GOT3 (cell line): ENCODE results near the gene EGLN1.
"Not testable (repeated sequence)": the region's sequence is repeated elsewhere in the genome, so short reads cannot be mapped to it uniquely, and the experiment has no call there.

ENCODE experiments used
- DNase-seq: peaks from one replicate; lab custom pipeline; 2025; ENCODE audit warnings: mixed read lengths; lab: John Stamatoyannopoulos, UW

The EGLN1 gene

DNA sequence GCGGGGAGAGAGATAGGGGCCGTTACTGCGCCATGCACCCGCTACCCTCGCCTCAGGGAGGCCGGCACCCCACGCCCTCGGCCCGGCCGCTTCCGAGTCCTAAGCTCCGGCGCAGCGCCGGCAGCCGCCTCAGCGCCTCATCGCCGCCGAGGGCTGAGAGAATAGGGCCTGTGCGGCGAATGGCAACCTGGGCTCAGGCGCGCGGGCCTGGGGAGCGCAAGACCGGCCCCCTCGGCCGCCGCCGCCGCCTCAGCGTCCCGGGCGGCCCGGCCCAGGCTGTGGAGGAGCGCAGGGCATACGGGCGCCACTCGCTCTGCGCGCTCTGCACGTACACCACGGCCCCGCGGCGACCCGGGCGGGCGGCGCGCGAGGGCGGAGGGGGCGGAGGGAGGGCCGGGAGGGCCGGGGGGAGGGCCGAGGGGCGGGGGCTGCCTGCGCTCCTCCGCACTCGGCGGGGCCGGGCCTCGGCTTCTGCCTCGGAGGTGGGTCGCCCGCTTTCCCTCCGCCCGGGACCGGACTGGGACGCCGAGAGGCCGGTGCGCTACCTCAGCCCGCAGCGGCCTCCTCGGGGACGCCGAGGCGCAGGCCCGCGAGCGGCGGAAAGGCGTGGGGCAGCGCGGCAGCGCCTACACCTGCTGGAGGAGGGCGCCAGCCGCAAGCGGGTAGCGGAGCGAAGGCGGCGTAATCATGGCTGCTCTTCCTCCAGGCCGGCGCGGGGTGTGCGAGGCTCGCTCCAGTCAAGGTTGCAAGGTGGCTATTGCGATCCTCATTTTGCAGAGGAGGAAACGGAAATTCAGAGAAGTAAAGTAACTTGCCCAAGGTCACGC is at the start of gene EGLN1:
Gene EGLN1, minus strand, starts transcription at position 317 of the 827 bp plus-strand sequence. CDS start 399 bp downstream, outside the sequence.
- peak; percentile 67 for DNase-seq

DNA sequence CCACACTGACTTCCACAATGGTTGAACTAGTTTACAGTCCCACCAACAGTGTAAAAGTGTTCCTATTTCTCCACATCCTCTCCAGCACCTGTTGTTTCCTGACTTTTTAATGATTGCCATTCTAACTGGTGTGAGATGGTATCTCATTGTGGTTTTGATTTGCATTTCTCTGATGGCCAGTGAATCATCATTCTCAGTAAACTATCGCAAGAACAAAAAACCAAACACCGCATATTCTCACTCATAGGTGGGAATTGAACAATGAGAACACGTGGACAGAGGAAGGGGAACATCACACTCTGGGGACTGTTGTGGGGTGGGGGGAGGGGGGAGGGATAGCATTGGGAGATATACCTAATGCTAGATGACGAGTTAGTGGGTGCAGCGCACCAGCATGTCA is 49.4 kb upstream of the EGLN1 start:
- not testable (repeated sequence) for DNase-seq

DNA sequence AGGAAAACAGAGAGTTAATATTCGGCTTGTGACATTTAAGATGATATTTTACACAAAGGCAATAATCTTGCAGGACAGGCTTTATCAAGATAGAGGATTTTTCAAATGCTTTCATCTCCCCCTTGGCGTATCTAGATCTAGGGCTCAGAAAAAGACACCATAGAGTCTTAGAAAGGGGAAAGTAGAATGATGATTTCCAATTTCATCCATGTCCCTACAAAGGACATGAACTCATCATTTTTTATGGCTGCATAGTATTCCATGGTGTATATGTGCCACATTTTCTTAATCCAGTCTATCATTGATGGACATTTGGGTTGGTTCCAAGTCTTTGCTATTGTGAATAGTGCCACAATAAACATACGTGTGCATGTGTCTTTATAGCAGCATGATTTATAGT is 48.9 kb upstream of the EGLN1 start:
- not testable (repeated sequence) for DNase-seq

DNA sequence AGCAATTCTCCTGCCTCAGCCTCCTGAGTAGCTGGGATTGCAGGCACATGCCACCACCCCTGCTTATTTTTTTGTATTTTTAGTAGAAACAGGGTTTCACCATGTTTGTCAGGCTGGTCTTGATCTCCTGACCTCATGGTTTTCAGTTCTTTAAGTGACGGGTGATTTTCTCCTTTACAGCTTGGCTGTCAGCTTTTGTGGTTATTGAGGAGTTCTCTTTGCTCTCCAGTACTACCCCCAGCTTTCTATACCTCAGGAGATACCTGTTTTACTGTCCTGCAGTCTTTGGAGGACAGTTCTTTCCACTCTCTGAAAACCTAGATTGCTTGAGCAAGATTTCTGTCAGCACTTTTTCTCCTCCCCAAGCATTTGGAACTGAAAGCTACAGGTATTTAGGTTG is 45.9 kb upstream of the EGLN1 start:
- no peak for DNase-seq

DNA sequence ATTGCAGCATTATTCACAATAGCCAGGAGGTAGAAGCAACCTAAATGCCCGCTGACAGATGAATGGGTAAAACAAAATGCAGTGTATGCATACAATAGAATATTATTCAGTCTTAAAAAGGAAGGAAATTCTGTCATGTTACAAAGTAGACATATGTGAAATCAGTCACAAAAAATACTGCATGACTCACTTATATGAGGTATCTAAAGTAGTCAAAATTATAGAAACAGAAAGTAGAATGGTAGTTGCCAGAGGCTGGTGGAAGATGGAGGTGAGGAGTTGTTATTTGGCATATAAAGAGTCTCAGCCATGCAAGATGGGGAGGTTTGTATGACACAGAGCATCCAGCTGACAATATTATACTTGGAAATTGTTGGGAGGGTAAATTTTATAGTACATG is 43.0 kb upstream of the EGLN1 start:
- no peak for DNase-seq

DNA sequence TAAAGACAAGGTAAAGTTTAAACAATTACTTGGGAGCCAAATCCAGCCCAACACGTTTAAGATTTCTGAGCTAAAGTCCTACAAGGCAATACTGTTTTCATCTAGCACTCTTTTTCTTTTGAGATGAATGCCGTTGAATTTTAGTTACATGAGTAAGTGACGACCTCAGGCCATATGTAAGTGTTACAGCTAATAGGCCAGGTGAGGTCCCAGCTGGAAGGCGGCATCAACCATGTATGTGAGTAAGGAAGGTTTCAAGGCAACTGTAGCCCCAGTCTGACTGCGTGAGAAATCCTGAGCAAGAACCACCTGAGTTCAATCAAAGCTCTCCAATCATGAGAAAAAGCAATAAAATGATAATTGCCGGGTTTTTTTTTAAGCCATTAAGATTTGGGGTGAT is 41.5 kb upstream of the EGLN1 start:
- DNase-seq: no peak

DNA sequence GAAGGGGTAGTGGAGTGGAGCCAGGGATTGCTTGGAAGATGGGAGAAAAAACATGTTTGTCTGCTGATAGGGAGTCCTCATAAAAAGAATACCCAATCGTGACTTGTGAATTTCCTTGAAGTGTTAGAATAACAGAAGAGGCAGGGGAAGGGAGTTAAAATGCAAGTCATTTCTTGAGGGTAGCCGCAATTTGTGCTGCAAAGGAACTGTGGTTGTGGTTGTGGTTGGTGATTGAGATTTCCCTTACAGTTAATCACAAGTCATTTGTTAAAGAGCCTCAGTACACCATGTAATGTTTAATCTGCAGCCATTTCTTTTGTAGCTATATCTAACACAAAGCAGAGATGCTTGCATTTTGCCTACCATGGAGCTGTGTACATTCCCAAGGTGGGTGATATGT is 38.5 kb upstream of the EGLN1 start:
- no peak for DNase-seq

DNA sequence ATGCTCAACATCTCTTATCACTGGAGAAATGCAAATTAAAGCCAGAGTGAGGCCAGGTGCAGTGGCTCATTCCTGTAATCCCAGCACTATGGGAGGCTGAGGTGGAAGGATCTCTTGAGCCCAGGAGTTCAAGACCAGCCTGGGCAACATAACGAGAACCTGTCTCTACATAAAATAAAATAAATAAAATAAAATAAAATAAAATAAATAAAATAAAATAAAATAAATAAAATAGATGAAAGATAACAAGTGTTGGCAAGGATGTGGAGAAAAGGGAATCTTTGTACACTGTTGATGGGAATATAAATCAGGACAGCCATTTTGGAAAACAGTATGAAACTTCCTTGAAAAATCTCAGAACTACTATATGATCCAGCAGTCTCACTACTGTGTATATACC is 37.4 kb upstream of the EGLN1 start:
- not testable (repeated sequence) for DNase-seq

DNA sequence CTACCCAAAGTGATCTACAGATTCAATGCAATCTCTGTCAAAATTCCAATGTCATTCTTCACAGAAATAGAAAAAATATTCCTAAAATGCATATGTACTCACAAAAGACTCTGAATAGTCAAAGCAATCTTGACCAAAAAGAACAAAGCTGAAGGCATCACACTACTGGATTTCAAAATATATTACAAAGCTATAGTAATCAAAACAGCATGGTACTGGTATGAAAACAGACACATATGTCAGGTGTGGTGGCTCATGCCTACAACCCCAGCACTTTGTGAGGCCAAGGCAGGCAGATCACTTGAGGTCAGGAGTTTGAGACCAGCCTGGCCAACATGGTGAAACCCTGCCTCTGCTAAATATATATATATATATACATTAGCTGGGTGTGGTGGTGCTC is 35.9 kb upstream of the EGLN1 start:
- not testable (repeated sequence) for DNase-seq

DNA sequence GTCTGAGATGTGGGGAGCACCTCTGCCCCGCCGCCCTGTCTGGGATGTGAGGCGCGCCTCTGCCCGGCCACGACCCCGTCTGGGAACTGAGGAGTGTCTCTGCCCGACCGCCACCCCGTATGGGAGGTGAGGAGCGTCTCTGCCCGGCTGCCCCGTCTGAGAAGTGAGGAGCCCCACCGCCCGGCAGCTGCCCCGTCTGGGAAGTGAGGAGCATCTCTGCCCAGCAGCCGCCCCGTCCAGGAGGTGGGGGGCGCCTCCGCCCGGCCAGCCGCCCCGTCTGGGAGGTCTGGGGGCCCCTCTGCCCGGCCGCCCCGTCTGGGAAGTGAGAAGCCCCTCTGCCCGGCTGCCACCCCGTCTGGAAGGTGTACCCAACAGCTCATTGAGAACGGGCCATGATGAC is 32.0 kb upstream of the EGLN1 start:
- DNase-seq: not testable (repeated sequence)

DNA sequence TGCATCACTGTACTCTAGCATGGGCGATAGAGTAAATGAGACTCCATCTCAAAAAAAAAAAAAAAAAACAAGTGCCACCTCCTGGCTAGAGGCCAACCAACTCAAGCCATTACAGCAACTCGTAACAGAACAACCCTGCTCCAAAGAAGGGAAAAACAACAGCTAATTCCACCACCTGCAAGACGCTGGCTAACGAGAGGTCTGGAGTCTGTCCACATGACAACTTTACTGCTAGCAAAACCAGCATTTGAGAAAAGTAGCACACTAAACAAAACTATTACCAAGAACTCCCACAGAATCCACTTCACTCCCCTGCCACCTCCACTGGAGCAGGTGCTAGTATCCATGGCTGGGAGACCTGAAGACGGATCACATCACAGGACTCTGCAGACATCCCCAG is 24.1 kb upstream of the EGLN1 start:
- no peak for DNase-seq

DNA sequence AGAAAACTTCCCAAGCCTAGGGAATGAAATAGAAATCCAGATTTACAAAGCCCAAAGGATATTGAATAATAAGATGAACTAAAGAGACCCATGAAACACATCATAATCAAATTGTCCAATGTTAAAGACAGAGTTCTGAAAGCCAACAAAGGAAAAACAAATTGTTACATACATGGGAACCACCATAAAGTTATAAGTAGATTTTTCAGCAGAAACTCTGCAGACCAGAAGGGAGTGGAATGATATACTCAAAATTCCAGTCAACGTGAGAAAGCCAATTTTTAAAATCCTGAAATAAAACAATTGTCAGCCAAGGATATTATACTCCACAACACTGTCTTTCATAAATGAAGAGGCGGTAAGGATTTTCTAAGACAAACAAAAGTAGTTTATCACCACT is 22.0 kb upstream of the EGLN1 start:
- DNase-seq: no peak

DNA sequence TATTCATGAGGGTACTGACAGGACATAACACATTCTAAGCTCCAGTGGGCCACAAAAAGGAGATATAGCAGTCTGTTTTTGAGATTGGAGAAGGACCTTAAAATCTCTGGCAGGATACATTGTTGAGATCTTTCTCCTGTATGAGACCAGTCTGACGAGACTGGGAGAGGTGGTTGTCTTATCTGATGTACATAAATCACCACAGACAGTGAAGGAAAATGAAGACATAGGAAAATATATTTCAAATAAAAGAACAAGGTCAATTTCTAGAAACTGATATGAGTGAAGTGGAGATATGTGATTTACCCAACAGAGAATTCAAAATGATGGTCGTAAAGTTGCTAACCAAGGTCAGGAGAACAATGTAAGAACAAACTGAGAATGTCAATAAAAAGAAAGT is 21.3 kb upstream of the EGLN1 start:
- DNase-seq: no peak

DNA sequence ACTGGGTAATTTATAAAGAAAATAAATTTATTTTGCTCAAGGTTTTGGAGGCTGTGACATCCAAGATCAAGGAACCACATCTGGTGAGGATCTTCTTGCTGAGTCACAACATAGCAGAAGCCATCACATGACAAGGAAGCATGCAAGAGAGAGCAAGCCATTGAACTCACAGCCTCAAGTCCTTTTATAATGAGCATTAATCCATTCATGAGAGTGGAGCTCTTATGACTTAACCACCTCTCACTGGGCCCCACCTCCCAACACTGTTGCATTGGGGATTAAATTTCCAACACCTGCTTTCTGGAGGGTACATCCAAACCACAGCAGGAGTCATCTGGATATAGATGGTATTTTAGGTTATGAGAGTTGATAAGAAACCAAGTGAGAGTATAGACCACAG is 20.6 kb upstream of the EGLN1 start:
- no peak for DNase-seq

DNA sequence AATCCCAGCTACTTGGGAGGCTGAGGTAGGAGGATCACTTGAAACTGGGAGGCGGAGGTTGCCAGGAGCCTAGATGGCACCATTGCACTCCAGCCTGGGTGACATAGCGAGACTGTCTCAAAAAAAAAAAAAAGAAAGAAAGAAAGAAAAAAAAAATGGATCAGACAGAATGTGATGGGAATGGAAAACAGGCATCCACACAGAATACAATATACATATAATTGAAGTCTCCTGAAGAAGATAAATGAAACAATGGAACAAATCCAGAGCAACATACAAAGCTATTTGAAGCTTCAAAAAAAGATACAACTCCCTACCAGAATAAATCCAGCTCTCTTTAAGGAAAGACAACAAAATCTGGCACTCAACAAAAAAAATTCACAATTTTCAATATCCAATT is 10.9 kb upstream of the EGLN1 start:
- no peak for DNase-seq

DNA sequence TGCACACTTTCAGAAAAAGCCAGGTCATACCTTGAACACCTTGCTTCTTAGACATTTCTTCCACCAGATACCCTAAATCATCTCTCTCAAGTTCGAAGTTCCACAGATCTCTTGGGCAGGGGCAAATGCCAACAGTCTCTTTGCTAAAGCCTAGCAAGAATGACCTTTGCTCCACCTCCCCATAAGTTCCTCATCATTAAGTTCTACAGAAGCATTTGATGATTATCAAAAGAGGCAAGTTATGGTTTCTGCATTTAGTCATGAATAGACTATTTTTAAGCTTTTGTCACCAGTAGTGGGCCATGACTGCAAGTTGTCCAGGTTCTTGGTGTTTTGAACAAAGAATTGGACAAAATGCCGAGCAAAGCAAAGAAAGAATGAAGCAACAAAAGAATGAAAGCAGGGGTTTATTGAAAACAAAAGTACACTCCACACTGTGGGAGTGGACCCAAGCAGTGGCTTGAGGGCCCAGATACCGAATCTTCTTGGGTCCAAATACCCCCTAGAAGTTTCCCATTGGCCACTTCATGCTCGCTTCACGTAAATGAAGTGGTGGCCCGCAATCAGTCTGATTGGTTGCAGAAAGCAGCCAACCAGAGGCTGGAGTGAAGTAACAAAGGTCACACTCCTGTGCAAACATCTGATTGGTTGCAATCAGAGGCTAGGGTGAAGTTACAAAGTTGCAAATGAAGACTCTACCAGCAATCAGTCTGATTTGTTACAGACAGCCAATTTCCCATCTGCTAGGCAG is 9.8 kb upstream of the EGLN1 start:
- no peak for DNase-seq

DNA sequence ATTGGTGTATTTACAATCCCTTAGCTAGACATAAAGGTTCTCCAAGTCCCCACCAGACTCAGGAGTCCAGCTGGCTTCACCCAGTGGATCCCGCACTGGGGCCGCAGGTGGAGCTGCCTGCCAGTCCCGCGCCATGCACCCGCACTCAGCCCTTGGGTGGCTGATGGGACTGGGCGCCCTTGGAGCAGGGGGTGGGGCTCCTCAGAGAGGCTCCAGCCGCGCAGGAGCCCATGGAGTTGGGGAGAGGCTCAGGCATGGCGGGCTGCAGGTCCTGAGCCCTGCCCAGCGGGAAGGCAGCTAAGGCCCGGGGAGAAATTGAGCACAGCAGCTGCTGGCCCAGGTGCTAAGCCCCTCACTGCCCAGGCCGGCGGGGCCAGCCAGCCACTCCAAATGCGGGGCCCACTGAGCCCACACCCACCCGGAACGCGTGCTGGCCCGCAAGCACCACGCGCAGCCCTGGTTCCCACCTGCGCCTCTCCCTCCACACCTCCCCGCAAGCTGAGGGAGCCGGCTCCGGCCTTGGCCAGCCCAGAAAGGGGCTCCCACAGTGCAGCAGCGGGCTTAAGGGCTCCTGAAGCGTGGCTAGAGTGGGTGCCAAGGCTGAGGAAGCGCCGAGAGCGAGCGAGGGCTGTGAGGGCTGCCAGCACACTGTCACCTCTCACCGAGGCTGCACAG is 8.7 kb upstream of the EGLN1 start:
- DNase-seq: not testable (repeated sequence)

DNA sequence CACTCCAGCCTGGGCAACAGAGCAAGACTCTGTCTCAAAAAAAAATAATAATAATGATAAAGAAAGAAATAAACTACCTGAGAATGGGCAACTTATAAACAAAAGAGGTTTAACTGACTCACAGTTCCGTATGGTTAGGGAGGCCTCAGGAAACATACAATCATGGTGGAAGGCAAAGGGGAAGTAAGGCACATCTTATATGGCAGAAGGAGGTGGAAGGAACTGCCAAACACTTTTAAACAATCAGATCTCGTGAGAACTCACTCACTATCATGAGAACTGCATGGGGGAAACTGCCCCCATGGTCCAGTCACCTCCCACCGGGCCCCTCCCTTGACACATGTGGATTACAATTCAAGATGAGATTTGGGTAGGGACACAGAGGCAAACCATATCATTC is 6.3 kb upstream of the EGLN1 start:
- no peak for DNase-seq

DNA sequence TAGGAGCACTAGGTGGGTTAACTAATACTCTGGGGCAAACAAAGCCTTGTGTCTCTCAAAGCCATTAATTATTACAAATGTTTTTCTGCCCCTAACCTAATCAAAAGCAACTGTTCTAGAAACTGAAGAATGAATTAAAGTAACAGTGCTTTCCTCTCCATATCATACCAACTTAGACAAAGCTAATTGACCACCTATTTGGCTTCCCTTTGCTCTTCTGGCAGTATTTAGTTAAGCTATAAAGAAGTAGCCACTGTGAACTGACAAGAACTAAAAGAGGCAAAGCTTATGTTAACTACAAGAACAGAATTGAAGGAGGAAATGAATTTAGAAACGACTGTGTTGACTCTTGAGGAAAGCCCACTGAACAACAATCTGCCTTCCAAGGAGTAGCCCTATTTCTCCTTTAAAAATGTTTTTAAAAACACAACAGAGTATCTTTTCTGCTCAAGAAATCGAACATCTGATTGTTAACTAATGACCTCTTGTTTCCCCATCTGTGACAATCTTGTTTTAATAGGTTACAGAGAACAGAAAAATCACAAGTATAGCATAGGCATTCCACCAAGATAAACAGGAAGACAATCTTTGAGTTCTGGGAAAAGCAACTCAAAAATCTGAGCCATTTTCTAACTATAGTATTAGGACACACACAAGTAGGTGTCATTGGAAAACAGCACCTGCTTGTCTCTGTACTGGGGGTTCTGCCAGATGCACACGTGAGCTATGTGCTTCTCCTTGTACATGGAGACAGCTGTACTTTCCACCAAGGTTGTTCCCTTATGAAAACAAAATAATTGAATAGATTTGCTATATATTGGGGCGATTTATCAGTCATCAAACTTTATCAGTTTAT is 3.1 kb upstream of the EGLN1 start:
- no peak for DNase-seq

DNA sequence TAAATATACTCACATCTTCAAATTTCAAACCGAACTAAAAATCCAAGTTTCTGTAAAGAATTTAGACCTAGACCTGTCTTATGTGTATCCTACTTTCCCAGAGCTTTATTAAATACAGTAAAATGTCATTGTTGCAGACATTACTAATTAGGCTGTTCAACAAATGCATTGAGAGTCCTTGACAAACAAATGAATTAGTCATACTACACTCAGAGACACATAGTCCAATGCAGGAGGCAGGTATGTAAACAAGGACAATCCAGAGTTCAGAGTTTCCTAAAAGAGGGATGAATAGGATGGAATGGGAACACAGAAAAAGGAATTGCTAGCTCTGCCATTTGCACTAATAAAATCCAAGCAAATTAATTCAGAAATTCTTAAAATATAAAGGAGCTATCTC is 1.6 kb upstream of the EGLN1 start:
- DNase-seq: no peak

DNA sequence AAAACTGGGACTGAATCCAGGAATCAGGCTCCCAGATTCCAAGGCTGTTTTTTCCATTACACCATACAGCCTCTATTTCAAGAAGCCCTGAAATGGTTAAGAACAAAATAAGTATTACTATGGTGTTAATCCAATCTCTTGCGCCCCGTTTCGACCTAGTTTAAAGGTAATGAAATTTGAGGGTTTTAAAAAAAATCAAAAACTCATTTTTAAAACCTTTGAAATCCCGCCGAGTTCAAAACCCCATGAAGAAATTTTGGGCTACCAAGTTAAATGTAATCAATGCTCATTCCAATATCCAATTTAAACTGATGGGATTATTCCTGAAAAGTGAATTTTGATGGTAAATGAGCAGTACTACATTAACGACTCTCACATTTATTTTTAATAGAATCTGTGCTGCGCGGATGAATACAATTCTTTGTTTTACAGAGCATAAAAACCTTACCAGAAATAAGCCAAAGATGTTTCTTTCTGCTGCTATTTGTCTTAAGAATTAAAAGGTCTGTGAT is 767 bp upstream of the EGLN1 start:
- no peak for DNase-seq

DNA sequence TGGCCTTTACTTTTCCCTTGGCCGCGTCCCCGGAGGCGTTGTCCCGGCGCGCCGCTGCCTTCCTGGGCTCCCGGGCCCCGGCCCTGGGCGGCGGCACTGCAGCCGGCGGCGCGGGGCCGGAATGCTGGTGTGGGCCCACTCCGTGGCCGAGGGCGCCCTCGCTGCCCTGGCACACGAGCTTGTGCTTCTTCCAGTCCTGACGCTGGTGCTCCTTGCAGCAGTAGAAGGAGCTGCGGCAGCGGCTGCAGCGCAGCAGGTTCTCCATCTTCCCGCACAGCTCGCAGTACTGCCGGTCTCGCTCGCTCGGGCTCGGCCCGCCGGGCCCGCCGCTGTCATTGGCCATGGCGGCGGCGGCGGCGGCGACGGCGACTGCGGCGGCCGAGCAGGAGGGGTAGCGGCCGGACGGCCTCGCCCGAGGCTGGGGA is 529 bp downstream of the EGLN1 start:
- DNase-seq: peak; percentile 40
